GM21381 (cell line): Measurements from ENCODE around the gene ALAS2.
"Not testable (repeated sequence)": the region's sequence is repeated elsewhere in the genome, so short reads cannot be mapped to it uniquely, and the experiment has no call there.

ENCODE experiments used
- ATAC-seq: cut with Tn5 transposase; IDR thresholded peaks from one replicate; pipeline ENCODE4 v1.9.1; 2021; ENCODE audit warnings: mild to moderate bottlenecking, moderate library complexity; ENCODE audit not compliant: unreplicated experiment

The ALAS2 gene

GRCh38 chrX:55030271-55031205 is at the start of gene ALAS2:
TSS of gene ALAS2 (minus strand) at chrX:55030977. CDS start at chrX:55026000, 4,977 bp downstream.
- no peak for ATAC-seq

- ATAC-seq: no peak
Observed at GRCh38 chrX:55074851-55075467, 44.2 kb upstream of the ALAS2 start, which contains the start of gene PAGE2B. TSS of gene PAGE2B (plus strand) at chrX:55075030. CDS start at chrX:55076042, 1,012 bp downstream.

- ATAC-seq: no peak
Observed at GRCh38 chrX:55072286-55072685, 41.5 kb upstream of the ALAS2 start.

- ATAC-seq: not testable (repeated sequence)
Observed at GRCh38 chrX:55067180-55067579, 36.4 kb upstream of the ALAS2 start.

GRCh38 chrX:55057675-55058249 is 27.0 kb upstream of the ALAS2 start:
- no peak for ATAC-seq

- no peak for ATAC-seq
Observed at GRCh38 chrX:55056820-55057674, 26.3 kb upstream of the ALAS2 start.

GRCh38 chrX:55050599-55050998 is 19.8 kb upstream of the ALAS2 start:
- ATAC-seq: not testable (repeated sequence)

GRCh38 chrX:55041514-55041913 is 10.7 kb upstream of the ALAS2 start:
- no peak for ATAC-seq

GRCh38 chrX:55039471-55039870 is 8.7 kb upstream of the ALAS2 start:
- ATAC-seq: no peak

- ATAC-seq: no peak
Observed at GRCh38 chrX:55033429-55033828, 2.7 kb upstream of the ALAS2 start.

- ATAC-seq: no peak
Observed at GRCh38 chrX:55029291-55029690, 1.5 kb downstream of the ALAS2 start.

- ATAC-seq: no peak
Observed at GRCh38 chrX:55028611-55029010, 2.2 kb downstream of the ALAS2 start.

- no peak for ATAC-seq
Observed at GRCh38 chrX:55028040-55028439, 2.7 kb downstream of the ALAS2 start.

- no peak for ATAC-seq
Observed at GRCh38 chrX:55026840-55027239, 3.9 kb downstream of the ALAS2 start.

- ATAC-seq: no peak
Observed at GRCh38 chrX:55026143-55026542, 4.6 kb downstream of the ALAS2 start.

GRCh38 chrX:55014897-55015299 is 15.9 kb downstream of the ALAS2 start:
- no peak for ATAC-seq

- ATAC-seq: no peak
Observed at GRCh38 chrX:55011294-55011693, 19.5 kb downstream of the ALAS2 start.

- ATAC-seq: no peak
Observed at GRCh38 chrX:55008571-55009358, 22.0 kb downstream of the ALAS2 start.

- no peak for ATAC-seq
Observed at GRCh38 chrX:55007656-55008055, 23.1 kb downstream of the ALAS2 start.
